HepG2 (cell line): ENCODE data around the gene SMIM22.

Experiments
- GPBP1L1 ChIP-seq: sonication (generic); formaldehyde crosslinking; IDR thresholded peaks from 2 replicates; pipeline ENCODE4 v1.5.0; 2020; ENCODE audit warnings: mild to moderate bottlenecking, missing genetic modification reagents
- KLF13 ChIP-seq: sonication (generic); formaldehyde crosslinking; IDR thresholded peaks from 2 replicates; pipeline ENCODE4 v1.4.0; 2020; ENCODE audit warnings: mild to moderate bottlenecking, missing genetic modification reagents
- SMAD1 ChIP-seq: sonication (generic); formaldehyde crosslinking; IDR thresholded peaks from 2 replicates; pipeline ENCODE4 v1.4.0; 2020; ENCODE audit warnings: missing genetic modification reagents, low read depth, mild to moderate bottlenecking, borderline replicate concordance

- TF ChIP-seq GPBP1L1 (CRISPR knock-in tag), result no peak
- TF ChIP-seq SMAD1, result no peak
- no peak for TF ChIP-seq KLF13 (CRISPR knock-in tag)
These were observed 38.4 kb downstream of the SMIM22 start for GRCh38 chr16:4833584-4833983.
